ENCODE results near the gene HDGFL3. TPM values are rescaled to one million over a fixed set of nuclear protein-coding genes. Genes with fewer than 3 reads are reported as not detected.
A peak's percentile ranks its signal among the peaks of the same experiment; 100 is the strongest.
"Not testable (repeated sequence)": the region's sequence is repeated elsewhere in the genome, so short reads cannot be mapped to it uniquely, and the experiment has no call there.

Gene HDGFL3
- total RNA-seq, 8 experiments from 2014 or later: 39.4 to 174 (median 107) TPM

GRCh38 chr15:83190450-83190849 lies 17.2 kb downstream of the HDGFL3 start:
- WGBS, 10 experiments: 82 to 100% (median 100%) methylated on average over 1 of the region's 1 CpG
- ATAC-seq (replicated peaks in 6 of 8): no peak
- in situ Hi-C loops (cut with MboI; ENCODE audit: low pct_unique_long_range_greater_than_20kb in 2 of 9, low sequenced_read_pairs in 9 of 9, unreplicated experiment in 9 of 9): no loop called here
- H3K27ac ChIP-seq: no peak overlapping the region
- H3K4me3 ChIP-seq: no peak overlapping the region
- H3K4me1 ChIP-seq (replicated peaks in 1 of 2): no peaks in the 10 kb centered on the region

- ATAC-seq (replicated peaks in 6 of 8): no peak
- 84 to 100% (median 97%) methylated on average over 1 to 3 of the region's 3 CpGs; no CpG with 5 or more reads in 2 of the 10 experiments for WGBS, 10 experiments
- no peak overlapping the region for H3K4me3 ChIP-seq
Observed at GRCh38 chr15:83185561-83185960, 22.1 kb downstream of the HDGFL3 start.

GRCh38 chr15:83178869-83179325 lies 28.7 kb downstream of the HDGFL3 start:
- no peak overlapping the region for H3K4me3 ChIP-seq
- H3K27ac ChIP-seq: no peak overlapping the region
- in situ Hi-C loops (cut with MboI; ENCODE audit: low pct_unique_long_range_greater_than_20kb in 2 of 9, low sequenced_read_pairs in 9 of 9, unreplicated experiment in 9 of 9): no loop called here
- H3K4me1 ChIP-seq (replicated peaks in 1 of 2): no peaks in the 10 kb centered on the region
- ATAC-seq (replicated peaks in 6 of 8): no peak
- 83 to 100% (median 100%) methylated on average over 1 to 3 of the region's 3 CpGs; no CpG with 5 or more reads in 2 of the 10 experiments for WGBS, 10 experiments

More at GRCh38 chr15:83185561-83185960, 22.1 kb downstream of the HDGFL3 start:
- no peaks in the 10 kb centered on the region for H3K4me1 ChIP-seq (replicated peaks in 1 of 2)
- H3K27ac ChIP-seq: no peak overlapping the region
- in situ Hi-C loops (cut with MboI; ENCODE audit: low pct_unique_long_range_greater_than_20kb in 2 of 9, low sequenced_read_pairs in 9 of 9, unreplicated experiment in 9 of 9): no loop called here

GRCh38 chr15:83178390-83178789 lies 29.2 kb downstream of the HDGFL3 start:
- 94 to 100% (median 97%) methylated on average over 1 to 2 of the region's 2 CpGs; no CpG with 5 or more reads in 6 of the 10 experiments for WGBS, 10 experiments
- Histone ChIP-seq H3K4me1 (replicated peaks in 1 of 2) (no peaks in the 10 kb centered on the region), H3K4me3 (no peak overlapping the region), H3K27ac (no peak overlapping the region)
- in situ Hi-C loops (cut with MboI; ENCODE audit: low pct_unique_long_range_greater_than_20kb in 2 of 9, low sequenced_read_pairs in 9 of 9, unreplicated experiment in 9 of 9): no loop called here
- no peak for ATAC-seq (replicated peaks in 6 of 8)

- H3K4me1 ChIP-seq (replicated peaks in 1 of 2): no peaks in the 10 kb centered on the region
- WGBS, 10 experiments: 86 to 100% (median 100%) methylated on average over 1 of the region's 1 CpG; no CpG with 5 or more reads in 1 of the 10 experiments
- no peak overlapping the region for H3K4me3 ChIP-seq
- H3K27ac ChIP-seq: no peak overlapping the region
- no peak for ATAC-seq (replicated peaks in 6 of 8)
- in situ Hi-C loops (cut with MboI; ENCODE audit: low pct_unique_long_range_greater_than_20kb in 2 of 9, low sequenced_read_pairs in 9 of 9, unreplicated experiment in 9 of 9): no loop called here
Observed at GRCh38 chr15:83174891-83175290, 32.7 kb downstream of the HDGFL3 start.

GRCh38 chr15:83170474-83171165 lies 37.0 kb downstream of the HDGFL3 start:
- Histone ChIP-seq H3K4me3 (no peak overlapping the region), H3K4me1 (replicated peaks in 1 of 2) (no peaks in the 10 kb centered on the region), H3K27ac (no peak overlapping the region)
- in situ Hi-C loops (cut with MboI; ENCODE audit: low pct_unique_long_range_greater_than_20kb in 2 of 9, low sequenced_read_pairs in 9 of 9, unreplicated experiment in 9 of 9): no loop called here
- 49 to 95% (median 89%) methylated on average over 2 to 4 of the region's 4 CpGs for WGBS, 10 experiments
- no peak for ATAC-seq (replicated peaks in 6 of 8)

- in situ Hi-C loops (cut with MboI; ENCODE audit: low pct_unique_long_range_greater_than_20kb in 2 of 9, low sequenced_read_pairs in 9 of 9, unreplicated experiment in 9 of 9); H3K4me1 ChIP-seq (replicated peaks in 1 of 2); ATAC-seq (replicated peaks in 6 of 8); H3K4me3 ChIP-seq; H3K27ac ChIP-seq: not testable (repeated sequence)
- 67 to 100% (median 96%) methylated on average over 1 to 5 of the region's 5 CpGs for WGBS, 10 experiments
Observed at GRCh38 chr15:83169576-83169975, 38.0 kb downstream of the HDGFL3 start.

- no peaks in the 10 kb centered on the region for H3K4me1 ChIP-seq (replicated peaks in 1 of 2)
- WGBS, 10 experiments: 83 to 100% (median 100%) methylated on average over 1 to 2 of the region's 2 CpGs; no CpG with 5 or more reads in 2 of the 10 experiments
- in situ Hi-C loops (cut with MboI; ENCODE audit: low pct_unique_long_range_greater_than_20kb in 2 of 9, low sequenced_read_pairs in 9 of 9, unreplicated experiment in 9 of 9): no loop called here
- H3K27ac ChIP-seq: no peak overlapping the region
- ATAC-seq (replicated peaks in 6 of 8): no peak
- no peak overlapping the region for H3K4me3 ChIP-seq
Observed at GRCh38 chr15:83166830-83167229, 40.8 kb downstream of the HDGFL3 start.

GRCh38 chr15:83166218-83166617 lies 41.4 kb downstream of the HDGFL3 start:
- in situ Hi-C loops (cut with MboI; ENCODE audit: low pct_unique_long_range_greater_than_20kb in 2 of 9, low sequenced_read_pairs in 9 of 9, unreplicated experiment in 9 of 9): no loop called here
- WGBS, 10 experiments: 80 to 100% (median 98%) methylated on average over 1 to 3 of the region's 3 CpGs
- no peaks in the 10 kb centered on the region for H3K4me1 ChIP-seq (replicated peaks in 1 of 2)
- no peak for ATAC-seq (replicated peaks in 6 of 8)
- H3K27ac ChIP-seq: no peak overlapping the region
- H3K4me3 ChIP-seq: no peak overlapping the region

- 76 to 100% (median 95%) methylated on average over 1 to 4 of the region's 4 CpGs; no CpG with 5 or more reads in 2 of the 10 experiments for WGBS, 10 experiments
- ATAC-seq (replicated peaks in 6 of 8): no peak
- H3K4me1 ChIP-seq (replicated peaks in 1 of 2): no peaks in the 10 kb centered on the region
- in situ Hi-C loops (cut with MboI; ENCODE audit: low pct_unique_long_range_greater_than_20kb in 2 of 9, low sequenced_read_pairs in 9 of 9, unreplicated experiment in 9 of 9): no loop called here
- no peak overlapping the region for H3K27ac ChIP-seq
- H3K4me3 ChIP-seq: no peak overlapping the region
Observed at GRCh38 chr15:83164771-83165404, 42.7 kb downstream of the HDGFL3 start.

- no peak overlapping the region for H3K27ac ChIP-seq
- ATAC-seq (replicated peaks in 6 of 8): peak in 2 of 8 experiments; percentile 36 to 57
- in situ Hi-C loops (cut with MboI; ENCODE audit: low pct_unique_long_range_greater_than_20kb in 2 of 9, low sequenced_read_pairs in 9 of 9, unreplicated experiment in 9 of 9): no loop called here
- no peak overlapping the region for H3K4me3 ChIP-seq
- 0 to 100% (median 33%) methylated on average over 1 of the region's 1 CpG; no CpG with 5 or more reads in 3 of the 10 experiments for WGBS, 10 experiments
- no peaks in the 10 kb centered on the region for H3K4me1 ChIP-seq (replicated peaks in 1 of 2)
Observed at GRCh38 chr15:83164111-83164770, 43.4 kb downstream of the HDGFL3 start.

- H3K4me1 ChIP-seq (replicated peaks in 1 of 2): no peaks in the 10 kb centered on the region
- WGBS, 10 experiments: 69 to 100% (median 100%) methylated on average over 1 to 4 of the region's 4 CpGs; no CpG with 5 or more reads in 1 of the 10 experiments
- no peak overlapping the region for H3K4me3 ChIP-seq
- in situ Hi-C loops (cut with MboI; ENCODE audit: low pct_unique_long_range_greater_than_20kb in 2 of 9, low sequenced_read_pairs in 9 of 9, unreplicated experiment in 9 of 9): no loop called here
- H3K27ac ChIP-seq: no peak overlapping the region
- ATAC-seq (replicated peaks in 6 of 8): no peak
Observed at GRCh38 chr15:83163032-83163431, 44.6 kb downstream of the HDGFL3 start.

- Histone ChIP-seq H3K27ac (no peak overlapping the region), H3K4me3 (no peak overlapping the region), H3K4me1 (replicated peaks in 1 of 2) (no peaks in the 10 kb centered on the region)
- no peak for ATAC-seq (replicated peaks in 6 of 8)
- in situ Hi-C loops (cut with MboI; ENCODE audit: low pct_unique_long_range_greater_than_20kb in 2 of 9, low sequenced_read_pairs in 9 of 9, unreplicated experiment in 9 of 9): no loop called here
- 90 to 100% (median 100%) methylated on average over 1 to 3 of the region's 3 CpGs; no CpG with 5 or more reads in 1 of the 10 experiments for WGBS, 10 experiments
Observed at GRCh38 chr15:83160741-83161140, 46.9 kb downstream of the HDGFL3 start.
